ENCODE results near the gene MBL2.

MBL2 gene

GRCh38 chr10:52774182-52774581 is 1.6 kb upstream of the MBL2 start:
- in situ Hi-C loops (cut with MboI; ENCODE audit: low sequenced_read_pairs): no loop called here

DNA sequence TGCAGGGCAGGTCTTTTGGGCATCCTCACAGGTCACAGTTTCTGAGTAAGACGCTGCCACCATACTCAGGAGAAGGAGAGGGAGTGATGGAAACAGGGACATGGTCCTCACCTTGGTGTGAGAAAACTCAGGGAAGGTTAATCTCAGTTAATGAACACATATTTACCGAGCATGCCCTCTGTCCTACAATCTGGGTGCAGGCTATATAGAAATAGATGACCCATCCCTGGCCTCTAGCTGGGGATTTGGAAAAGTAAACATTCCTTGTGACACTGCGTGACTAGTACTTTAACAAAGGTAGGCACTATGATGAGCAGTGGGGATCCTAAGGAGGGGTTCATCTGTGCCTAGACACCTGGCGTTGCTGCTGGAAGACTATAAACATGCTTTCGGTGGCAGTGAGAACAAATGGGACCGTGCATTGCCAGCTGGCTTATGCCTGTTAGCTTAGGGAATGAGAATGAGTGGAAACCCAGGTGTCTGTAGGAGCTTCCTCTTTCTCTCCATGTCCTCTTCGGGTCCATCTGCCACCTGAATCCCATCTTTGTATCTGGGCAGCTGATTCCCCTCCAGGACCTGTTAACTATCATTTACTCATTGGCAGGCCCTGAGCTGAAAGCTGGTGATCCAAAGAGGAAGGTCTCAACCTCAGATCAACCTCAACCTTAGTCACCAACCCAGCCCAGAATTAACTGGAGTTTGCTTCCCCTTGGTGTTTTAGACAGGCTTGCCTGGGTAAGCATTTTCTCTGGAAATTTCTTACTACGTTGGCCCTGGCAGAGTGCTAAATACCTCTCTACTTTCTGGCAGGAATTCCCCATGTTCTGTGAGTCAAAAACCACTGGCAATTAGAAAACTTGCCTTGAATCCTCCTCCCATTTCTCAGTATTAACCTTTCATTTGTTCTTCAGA is 794 bp downstream of the MBL2 start:
- in situ Hi-C loops (cut with MboI; ENCODE audit: low sequenced_read_pairs): no loop called here

DNA sequence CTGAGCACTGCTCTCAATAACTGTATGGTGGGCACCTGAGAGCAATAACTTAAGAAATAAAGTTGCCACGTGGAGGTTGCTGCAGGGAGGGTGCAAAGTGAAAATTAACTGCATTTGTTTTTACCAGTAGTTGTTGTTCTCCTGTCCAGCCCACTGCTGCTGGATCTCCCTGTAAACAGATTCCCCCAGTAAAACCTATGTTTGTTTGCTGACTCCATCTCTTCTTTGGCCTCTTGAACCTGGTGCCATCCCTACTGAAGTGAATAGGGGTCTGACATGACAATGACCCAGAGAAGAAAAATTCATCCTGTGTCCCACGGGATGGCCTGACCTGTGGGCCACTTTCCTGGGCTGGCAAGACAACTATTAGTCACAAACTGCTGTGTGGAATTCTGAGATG is 1.7 kb downstream of the MBL2 start:
- in situ Hi-C loops (cut with MboI; ENCODE audit: low sequenced_read_pairs): no loop called here

DNA sequence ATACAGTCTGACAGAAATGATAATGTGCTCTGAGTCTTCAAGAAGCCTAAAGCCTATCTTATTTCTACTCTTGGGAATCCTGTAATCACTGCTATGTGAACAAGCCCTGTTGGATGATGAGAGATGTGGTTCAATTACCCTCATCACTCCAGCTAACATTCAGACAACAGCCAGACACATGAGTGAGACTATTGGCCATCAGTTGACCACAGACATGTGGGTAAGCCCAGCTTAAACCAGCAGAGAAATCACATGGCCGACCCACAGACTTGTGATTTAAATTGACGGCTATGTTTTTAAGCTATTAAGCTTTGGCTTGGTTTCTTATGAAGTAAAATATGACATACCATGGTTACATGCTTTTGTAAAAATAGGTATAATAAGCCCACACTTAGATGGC is 2.6 kb downstream of the MBL2 start:
- in situ Hi-C loops (cut with MboI; ENCODE audit: low sequenced_read_pairs): no loop called here

DNA sequence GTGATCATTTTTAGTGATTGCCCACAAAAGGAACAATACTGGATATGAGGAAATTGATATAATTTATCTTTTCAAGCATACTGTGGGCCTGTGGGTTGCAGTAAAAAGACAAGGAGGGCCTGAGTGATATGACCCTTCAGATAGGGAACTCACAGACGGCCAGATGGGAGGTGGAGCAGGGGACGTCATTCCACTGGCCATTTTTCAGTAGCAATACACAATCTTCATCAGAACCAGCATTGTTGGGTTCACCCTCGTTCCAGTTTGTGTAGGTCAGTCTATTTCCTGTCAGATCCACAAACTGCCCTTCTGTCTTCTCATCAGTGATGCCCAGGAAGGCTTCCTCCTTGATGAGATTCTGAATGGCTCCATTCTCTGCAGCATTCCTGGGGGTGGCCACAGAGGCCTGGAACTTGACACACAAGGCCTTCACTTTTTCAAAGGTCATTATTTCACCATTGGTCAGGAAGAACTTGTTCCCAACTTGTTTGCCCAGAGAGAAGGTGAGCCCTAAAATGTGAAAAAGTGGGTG is 4.5 kb downstream of the MBL2 start:
- in situ Hi-C loops (cut with MboI; ENCODE audit: low sequenced_read_pairs): no loop called here

DNA sequence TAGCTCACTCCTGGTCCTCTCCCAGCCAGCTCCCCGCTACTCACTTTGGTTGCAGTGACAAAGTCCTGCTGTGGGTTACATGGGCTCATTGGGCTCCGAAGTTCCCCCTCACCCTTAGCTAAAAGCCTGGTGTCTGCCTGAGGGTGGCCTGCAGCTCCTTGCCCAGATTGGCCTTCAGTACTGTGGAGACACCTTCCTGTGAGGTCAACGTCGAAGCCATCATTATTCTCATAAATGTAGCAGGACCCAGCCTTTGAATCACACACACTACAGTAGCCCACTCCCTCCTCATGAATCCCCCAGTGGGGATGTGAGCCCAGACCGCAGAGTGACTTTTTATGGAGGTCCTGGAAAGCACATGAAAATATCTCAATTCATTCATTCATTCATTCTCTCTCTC is 10.5 kb downstream of the MBL2 start:
- in situ Hi-C loops (cut with MboI; ENCODE audit: low sequenced_read_pairs): no loop called here

GRCh38 chr10:52759154-52759553 is 13.4 kb downstream of the MBL2 start:
- in situ Hi-C loops (cut with MboI; ENCODE audit: low sequenced_read_pairs): no loop called here

DNA sequence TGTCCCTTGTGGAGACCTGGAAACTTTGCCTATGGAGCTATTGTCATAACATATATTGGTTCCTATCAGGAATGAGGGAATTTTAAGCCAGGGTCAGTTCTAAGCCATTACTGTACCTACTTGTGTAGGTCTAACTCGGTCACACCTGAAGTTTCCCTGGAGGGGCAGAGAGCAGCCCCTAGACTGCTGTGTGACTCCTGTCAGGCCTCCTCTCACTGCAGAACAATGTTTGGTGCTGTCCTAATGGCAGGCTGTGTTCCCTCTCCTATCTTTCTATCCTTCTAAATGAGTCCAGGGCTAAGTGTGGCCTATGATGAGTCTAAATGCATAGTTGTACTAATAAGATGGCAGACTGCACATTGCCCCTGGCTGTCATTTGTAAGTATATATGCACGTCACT is 14.2 kb downstream of the MBL2 start:
- in situ Hi-C loops (cut with MboI; ENCODE audit: low sequenced_read_pairs): no loop called here

- in situ Hi-C loops (cut with MboI; ENCODE audit: low sequenced_read_pairs): no loop called here
These were observed 14.8 kb downstream of the MBL2 start for GRCh38 chr10:52757773-52758172.

GRCh38 chr10:52756966-52757365 is 15.6 kb downstream of the MBL2 start:
- in situ Hi-C loops (cut with MboI; ENCODE audit: low sequenced_read_pairs): no loop called here

DNA sequence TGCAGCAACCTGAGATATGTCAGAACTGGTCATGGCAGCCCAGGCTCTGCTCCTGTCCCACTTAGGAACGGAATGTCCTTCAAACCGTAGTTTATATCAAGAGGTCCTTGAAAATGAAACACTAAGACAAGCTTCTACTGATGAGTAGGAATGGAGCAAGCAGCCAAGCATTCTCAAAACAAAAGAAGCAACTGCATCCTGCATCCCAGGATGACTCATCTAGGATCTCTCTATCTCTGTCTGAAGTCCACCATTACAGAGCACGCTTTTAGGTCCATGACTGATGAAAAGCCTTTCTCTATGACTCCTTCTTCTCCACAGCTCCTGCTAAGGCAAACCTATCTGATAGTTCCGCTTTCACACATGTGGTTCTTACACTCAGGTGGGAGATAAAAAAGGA is 16.3 kb downstream of the MBL2 start:
- in situ Hi-C loops (cut with MboI; ENCODE audit: low sequenced_read_pairs): no loop called here

GRCh38 chr10:52755297-52756062 is 17.1 kb downstream of the MBL2 start:
- in situ Hi-C loops (cut with MboI; ENCODE audit: low sequenced_read_pairs): no loop called here

- in situ Hi-C loops (cut with MboI; ENCODE audit: low sequenced_read_pairs): no loop called here
These were observed 19.7 kb downstream of the MBL2 start for GRCh38 chr10:52752801-52753445.

- in situ Hi-C loops (cut with MboI; ENCODE audit: low sequenced_read_pairs): no loop called here
These were observed 20.3 kb downstream of the MBL2 start for GRCh38 chr10:52752261-52752660.

DNA sequence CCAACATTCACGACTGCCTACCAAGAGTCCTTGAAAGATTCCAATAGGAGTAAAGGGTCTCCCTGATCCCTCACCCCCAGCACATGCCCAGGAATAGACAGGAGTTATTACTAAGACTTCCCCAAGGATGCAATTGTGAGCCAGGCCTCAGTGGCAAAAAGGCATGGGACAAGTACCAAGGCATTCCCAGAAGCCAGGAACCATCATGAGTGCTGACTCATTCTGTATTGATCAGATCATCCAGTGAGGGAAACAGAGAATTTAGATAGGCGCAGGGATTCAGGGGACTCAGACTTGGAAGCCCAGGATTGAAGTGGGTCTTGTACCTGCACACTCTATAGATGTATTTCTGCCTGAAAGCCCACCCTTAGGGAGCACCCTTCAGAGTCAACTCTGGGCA is 21.2 kb downstream of the MBL2 start:
- in situ Hi-C loops (cut with MboI; ENCODE audit: low sequenced_read_pairs): no loop called here

DNA sequence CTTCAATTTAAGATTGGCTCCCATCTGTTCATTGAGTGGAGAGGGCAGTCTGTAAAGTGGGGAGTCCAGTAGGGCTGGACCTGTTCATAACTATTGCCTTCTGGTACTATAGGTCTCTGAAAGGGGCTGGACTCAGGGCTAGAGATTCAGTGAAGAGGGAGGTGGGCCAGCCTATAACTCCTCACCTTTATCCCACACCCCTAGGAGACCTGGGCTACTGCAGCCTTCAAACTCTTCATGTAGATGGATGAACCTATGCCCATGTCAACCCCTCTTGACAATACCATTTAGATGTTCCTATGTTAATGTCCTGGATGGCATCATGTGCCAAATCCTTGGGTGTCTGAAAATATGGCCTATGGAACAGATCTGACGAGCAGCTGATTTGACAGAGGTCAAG is 22.0 kb downstream of the MBL2 start:
- in situ Hi-C loops (cut with MboI; ENCODE audit: low sequenced_read_pairs): no loop called here

- in situ Hi-C loops (cut with MboI; ENCODE audit: low sequenced_read_pairs): no loop called here
These were observed 24.9 kb downstream of the MBL2 start for GRCh38 chr10:52747694-52748093.

DNA sequence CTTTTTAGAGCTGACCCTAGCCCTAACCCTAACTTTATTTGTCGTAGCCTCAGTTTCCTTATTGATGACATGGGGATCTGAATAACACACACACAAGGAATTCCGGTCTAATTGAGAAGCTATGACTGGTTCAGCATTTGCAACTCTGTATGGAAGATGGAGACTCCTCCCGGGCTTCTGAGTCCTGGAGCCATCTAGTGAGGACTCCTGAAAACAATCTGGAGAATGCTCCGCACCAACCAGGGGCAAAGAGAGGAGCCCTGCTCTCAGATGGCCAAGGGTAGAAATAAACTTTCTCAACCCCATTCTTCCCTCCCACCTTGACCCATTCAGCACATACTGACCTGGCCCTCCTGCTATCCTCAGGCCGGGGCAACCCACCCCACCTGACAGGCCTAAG is 26.4 kb downstream of the MBL2 start:
- in situ Hi-C loops (cut with MboI; ENCODE audit: low sequenced_read_pairs): no loop called here

- in situ Hi-C loops (cut with MboI; ENCODE audit: low sequenced_read_pairs): no loop called here
These were observed 28.4 kb downstream of the MBL2 start for GRCh38 chr10:52744057-52744805.

- in situ Hi-C loops (cut with MboI; ENCODE audit: low sequenced_read_pairs): no loop called here
These were observed 29.9 kb downstream of the MBL2 start for GRCh38 chr10:52742731-52743130.

- in situ Hi-C loops (cut with MboI; ENCODE audit: low sequenced_read_pairs): no loop called here
These were observed 30.7 kb downstream of the MBL2 start for GRCh38 chr10:52741851-52742250.
